Measurements from ENCODE around the gene POLD1. TPM values are rescaled to one million over a fixed set of nuclear protein-coding genes. Genes with fewer than 3 reads are reported as not detected.

The POLD1 gene
- total and polyA plus RNA-seq, 2 donors, result 13.0 to 18.4 TPM

- Histone ChIP-seq H3K4me1 (ENCODE audit: insufficient read depth) (no peaks in the 10 kb centered on the region), H3K27ac (ENCODE audit: low read depth) (no peak overlapping the region), H3K4me3 (ENCODE audit: low read depth, low read length) (no peak overlapping the region), H3K36me3 (ENCODE audit: insufficient read depth) (no peaks in the 10 kb centered on the region)
- DNase-seq (ENCODE audit: extremely low spot score), result no peak
- 94% methylated on average over 21 of the region's 21 CpGs for WGBS
These were observed 29.4 kb downstream of the POLD1 start for GRCh38 chr19:50413531-50413930.

- Histone ChIP-seq H3K27ac (ENCODE audit: low read depth) (no peak overlapping the region), H3K4me1 (ENCODE audit: insufficient read depth) (no peaks in the 10 kb centered on the region), H3K36me3 (ENCODE audit: insufficient read depth) (no peaks in the 10 kb centered on the region), H3K4me3 (ENCODE audit: low read depth, low read length) (no peak overlapping the region)
- no peak for DNase-seq (ENCODE audit: extremely low spot score)
- 53% methylated on average over 37 of the region's 37 CpGs for WGBS
These were observed 30.9 kb downstream of the POLD1 start for GRCh38 chr19:50414864-50415660.

DNA sequence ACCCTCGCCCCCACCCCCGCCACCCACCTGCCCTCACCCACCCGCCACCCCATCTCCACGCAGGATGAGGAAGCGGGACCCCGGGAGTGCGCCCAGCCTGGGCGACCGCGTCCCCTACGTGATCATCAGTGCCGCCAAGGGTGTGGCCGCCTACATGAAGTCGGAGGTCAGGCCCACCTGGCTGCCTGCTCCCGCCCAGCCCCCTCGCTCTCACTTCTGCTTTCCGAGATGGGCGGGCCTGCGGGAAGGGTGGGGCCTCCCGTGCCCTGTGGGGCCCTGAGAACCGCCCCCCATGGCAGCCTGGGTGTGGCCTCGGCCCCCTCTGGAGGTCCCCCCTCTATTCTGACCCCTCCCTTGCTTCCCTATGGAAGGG is 31.5 kb downstream of the POLD1 start:
- H3K27ac ChIP-seq (ENCODE audit: low read depth), result no peak overlapping the region
- H3K4me1 ChIP-seq (ENCODE audit: insufficient read depth), result no peaks in the 10 kb centered on the region
- no peak for DNase-seq (ENCODE audit: extremely low spot score)
- H3K4me3 ChIP-seq (ENCODE audit: low read depth, low read length), result no peak overlapping the region
- H3K36me3 ChIP-seq (ENCODE audit: insufficient read depth), result no peaks in the 10 kb centered on the region
- 85% methylated on average over 22 of the region's 22 CpGs for WGBS

- 86% methylated on average over 35 of the region's 35 CpGs for WGBS
- DNase-seq (ENCODE audit: extremely low spot score), result no peak
- H3K4me1 ChIP-seq (ENCODE audit: insufficient read depth), result no peaks in the 10 kb centered on the region
- no peak overlapping the region for H3K4me3 ChIP-seq (ENCODE audit: low read depth, low read length)
- H3K36me3 ChIP-seq (ENCODE audit: insufficient read depth), result no peaks in the 10 kb centered on the region
- H3K27ac ChIP-seq (ENCODE audit: low read depth), result no peak overlapping the region
These were observed 32.2 kb downstream of the POLD1 start for GRCh38 chr19:50416034-50416977.

DNA sequence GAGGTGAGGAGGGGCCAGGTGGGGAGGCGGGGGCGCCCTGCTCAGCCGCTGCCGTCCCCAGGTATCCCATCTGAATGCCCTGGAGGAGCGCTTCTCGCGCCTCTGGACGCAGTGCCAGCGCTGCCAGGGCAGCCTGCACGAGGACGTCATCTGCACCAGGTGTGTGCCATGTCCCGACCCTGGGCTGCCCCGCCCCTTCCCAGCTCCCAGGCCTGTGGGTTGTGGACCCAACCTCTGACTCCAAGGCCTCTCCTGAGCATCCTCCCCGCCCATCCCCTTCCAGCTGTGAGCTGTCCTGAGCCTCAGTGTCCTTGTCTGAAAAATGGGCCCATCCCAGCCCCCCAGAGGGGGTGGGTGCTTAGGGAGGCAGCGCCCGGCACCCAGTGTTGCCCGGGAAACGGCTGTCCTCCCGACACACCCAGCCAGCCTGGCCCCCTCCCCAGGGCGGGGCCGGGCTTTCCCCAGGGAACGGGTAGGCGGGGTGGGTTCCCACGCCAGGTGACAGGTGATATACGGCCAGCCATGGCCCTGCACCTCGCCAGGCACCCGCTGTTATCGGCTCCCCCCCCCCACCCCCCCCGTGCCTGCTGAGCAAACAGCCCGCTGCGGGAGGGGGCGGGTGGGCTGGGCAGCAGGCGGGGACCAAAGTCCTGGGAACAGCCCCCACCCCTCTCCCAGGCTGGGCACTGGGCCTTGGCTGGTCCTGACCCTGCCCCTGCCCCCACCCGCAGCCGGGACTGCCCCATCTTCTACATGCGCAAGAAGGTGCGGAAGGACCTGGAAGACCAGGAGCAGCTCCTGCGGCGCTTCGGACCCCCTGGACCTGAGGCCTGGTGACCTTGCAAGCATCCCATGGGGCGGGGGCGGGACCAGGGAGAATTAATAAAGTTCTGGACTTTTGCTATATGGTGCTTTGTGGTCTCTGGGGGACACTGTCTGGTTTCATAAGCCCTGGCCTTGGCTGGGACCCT is 33.2 kb downstream of the POLD1 start:
- DNase-seq (ENCODE audit: extremely low spot score), result no peak
- Histone ChIP-seq H3K27ac (ENCODE audit: low read depth) (no peak overlapping the region), H3K4me1 (ENCODE audit: insufficient read depth) (no peaks in the 10 kb centered on the region), H3K4me3 (ENCODE audit: low read depth, low read length) (no peak overlapping the region), H3K36me3 (ENCODE audit: insufficient read depth) (no peaks in the 10 kb centered on the region)
- whole genome bisulfite sequencing, result 65% methylated on average over 42 of the region's 42 CpGs

DNA sequence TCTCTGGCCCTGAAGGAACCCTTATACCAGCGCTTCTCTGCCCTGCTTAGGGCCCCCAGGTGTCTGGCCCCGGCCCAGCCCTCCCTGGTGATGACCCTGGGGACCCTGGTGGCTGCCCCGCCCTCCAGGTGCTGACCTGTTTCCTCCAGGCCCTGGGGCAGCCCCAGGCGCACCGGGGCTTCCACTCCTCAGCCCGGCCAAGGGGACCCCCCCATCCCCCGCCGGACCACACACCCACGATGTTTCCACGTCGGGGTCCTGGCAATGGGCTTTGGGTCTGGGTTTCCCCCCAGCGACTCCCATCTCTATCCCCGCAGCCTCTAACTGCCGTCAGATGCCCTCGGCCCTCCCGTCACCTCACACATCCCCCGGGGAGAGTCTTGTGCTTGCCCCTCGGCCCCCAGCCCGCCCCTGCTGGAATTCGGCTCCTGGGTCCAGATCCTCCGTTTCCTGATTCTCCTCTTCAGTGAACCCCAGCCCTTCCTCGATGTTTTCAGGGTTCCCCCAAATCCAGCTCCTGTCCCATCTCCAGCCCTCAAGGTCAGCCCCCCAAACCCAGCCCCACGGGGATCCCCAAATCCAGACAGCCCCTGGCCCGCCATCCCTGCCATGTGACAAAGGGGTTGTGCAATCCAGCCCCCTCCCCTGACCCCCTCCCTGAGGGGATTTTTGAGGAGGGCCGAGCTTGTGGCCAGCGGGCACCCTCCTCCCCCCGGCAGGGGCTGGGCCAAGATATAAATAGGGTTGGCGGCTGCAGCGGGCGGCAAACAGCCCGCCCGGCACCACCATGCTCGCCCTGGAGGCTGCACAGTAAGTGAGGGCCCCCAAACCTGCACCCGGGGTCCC is 34.3 kb downstream of the POLD1 start, which contains the start of gene SPIB:
TSS of gene SPIB (plus strand) at position 763 of the 846 bp plus-strand sequence. CDS start at position 788, 25 bp downstream.
- Histone ChIP-seq H3K4me3 (ENCODE audit: low read depth, low read length) (no peak within 1 kb of the TSS), H3K4me1 (ENCODE audit: insufficient read depth) (no peaks in the 10 kb centered on the region), H3K36me3 (ENCODE audit: insufficient read depth) (no peaks in the 10 kb centered on the region), H3K27ac (ENCODE audit: low read depth) (no peak within 1 kb of the TSS)
- 20% methylated on average over 34 of the region's 34 CpGs for WGBS
- DNase-seq (ENCODE audit: extremely low spot score), result no peak

DNA sequence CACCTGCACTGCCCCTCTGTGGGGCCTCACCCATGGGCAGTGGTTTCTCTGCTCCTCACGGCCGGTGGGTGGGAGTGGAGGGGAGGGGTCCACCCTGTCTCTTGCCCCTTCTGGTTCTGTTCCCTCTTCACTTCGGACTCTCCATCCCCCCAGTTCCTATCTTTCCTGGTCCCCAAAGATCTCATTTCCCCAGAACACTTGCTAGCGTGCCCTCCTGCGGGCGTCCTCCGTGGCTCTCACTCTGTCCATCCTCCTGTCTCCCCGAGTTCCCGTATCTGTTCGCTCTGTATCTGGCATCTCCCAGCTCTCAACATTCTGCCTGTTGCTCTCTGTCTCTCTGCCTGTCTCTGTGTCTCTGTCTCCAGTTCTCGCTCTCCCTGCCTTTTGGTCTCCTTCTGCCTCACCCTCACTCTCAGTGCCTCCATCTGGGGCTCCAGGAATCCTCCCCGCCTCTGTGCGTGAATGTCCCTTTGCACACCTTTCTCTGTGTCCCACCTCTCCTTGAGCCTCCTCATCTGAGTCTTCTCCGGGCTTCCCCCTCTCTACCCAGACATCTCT is 35.0 kb downstream of the POLD1 start:
- no peaks in the 10 kb centered on the region for H3K4me1 ChIP-seq (ENCODE audit: insufficient read depth)
- no peak for DNase-seq (ENCODE audit: extremely low spot score)
- no peak overlapping the region for H3K4me3 ChIP-seq (ENCODE audit: low read depth, low read length)
- 6% methylated on average over 14 of the region's 14 CpGs for WGBS
- H3K36me3 ChIP-seq (ENCODE audit: insufficient read depth), result no peaks in the 10 kb centered on the region
- H3K27ac ChIP-seq (ENCODE audit: low read depth), result no peak overlapping the region

DNA sequence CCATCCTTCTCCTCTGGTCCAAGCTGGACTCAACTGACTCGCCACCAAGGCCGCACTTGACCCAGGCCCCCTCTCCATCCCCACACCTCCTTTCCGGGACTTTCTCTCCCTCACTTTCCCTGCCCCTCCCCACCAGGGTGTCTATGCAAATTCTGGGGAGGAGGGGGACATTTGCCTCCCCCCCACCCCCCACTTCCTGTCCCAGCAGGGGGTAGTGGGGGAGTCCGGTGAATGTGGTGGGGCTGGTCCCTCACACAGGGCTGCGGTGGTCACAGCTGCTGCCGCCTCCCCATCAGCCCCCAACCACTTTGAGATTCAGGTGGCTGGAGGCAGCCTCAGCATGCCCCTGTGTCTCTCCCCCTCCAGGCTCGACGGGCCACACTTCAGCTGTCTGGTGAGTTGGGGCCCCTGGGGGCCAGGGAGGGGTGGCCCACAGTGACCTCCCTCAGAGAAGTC is 35.5 kb downstream of the POLD1 start:
- Histone ChIP-seq H3K36me3 (ENCODE audit: insufficient read depth) (no peaks in the 10 kb centered on the region), H3K4me3 (ENCODE audit: low read depth, low read length) (no peak overlapping the region), H3K27ac (ENCODE audit: low read depth) (no peak overlapping the region), H3K4me1 (ENCODE audit: insufficient read depth) (no peaks in the 10 kb centered on the region)
- WGBS, result 9% methylated on average over 8 of the region's 8 CpGs
- no peak for DNase-seq (ENCODE audit: extremely low spot score)

DNA sequence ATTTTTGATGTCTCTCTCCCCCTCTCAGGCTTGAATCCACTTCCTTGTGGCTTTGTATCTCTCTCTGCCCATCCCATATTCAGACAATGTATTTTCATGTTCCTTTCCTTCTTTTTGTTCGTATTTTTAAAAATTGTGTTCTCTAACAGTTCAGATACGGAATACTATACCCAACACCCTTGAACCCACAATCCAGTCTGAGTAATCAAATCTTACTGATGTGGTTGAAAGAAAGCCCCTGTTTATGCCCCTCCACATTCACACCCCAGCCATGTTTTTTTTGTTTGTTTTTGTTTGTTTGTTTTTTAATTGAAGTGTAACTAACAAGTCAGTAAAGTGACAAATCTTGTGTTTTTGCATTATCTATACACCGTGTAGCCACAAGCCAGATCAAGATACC is 36.0 kb downstream of the POLD1 start:
- DNase-seq (ENCODE audit: extremely low spot score), result no peak
- 38% methylated on average over 3 of the region's 3 CpGs for WGBS
- no peak overlapping the region for H3K4me3 ChIP-seq (ENCODE audit: low read depth, low read length)
- H3K27ac ChIP-seq (ENCODE audit: low read depth), result no peak overlapping the region
- H3K4me1 ChIP-seq (ENCODE audit: insufficient read depth), result no peaks in the 10 kb centered on the region
- no peaks in the 10 kb centered on the region for H3K36me3 ChIP-seq (ENCODE audit: insufficient read depth)

GRCh38 chr19:50420808-50421207 is 36.7 kb downstream of the POLD1 start:
- no peak for DNase-seq (ENCODE audit: extremely low spot score)
- Histone ChIP-seq H3K4me3 (ENCODE audit: low read depth, low read length) (no peak overlapping the region), H3K27ac (ENCODE audit: low read depth) (no peak overlapping the region), H3K36me3 (ENCODE audit: insufficient read depth) (no peaks in the 10 kb centered on the region), H3K4me1 (ENCODE audit: insufficient read depth) (no peaks in the 10 kb centered on the region)
- 60% methylated on average over 3 of the region's 3 CpGs for WGBS

- Histone ChIP-seq H3K4me3 (ENCODE audit: low read depth, low read length) (no peak overlapping the region), H3K27ac (ENCODE audit: low read depth) (no peak overlapping the region), H3K4me1 (ENCODE audit: insufficient read depth) (no peaks in the 10 kb centered on the region), H3K36me3 (ENCODE audit: insufficient read depth) (no peaks in the 10 kb centered on the region)
- DNase-seq (ENCODE audit: extremely low spot score), result no peak
- WGBS, result 82% methylated on average over 18 of the region's 18 CpGs
These were observed 38.5 kb downstream of the POLD1 start for GRCh38 chr19:50422397-50423278.
